OCI-LY3 (cell line): ENCODE data around the gene RYK.

ENCODE experiments used
- H2AFZ ChIP-seq: fragments of 200-600, 300-600 bp; shearing (Covaris generic); 2 replicates; pipeline ENCODE4 v1.6.0; 2014; ENCODE audit warnings: antibody characterized with exemption, low read depth, low read length
- H3K27ac ChIP-seq: fragments of 200-600, 300-600 bp; sonication (generic); 2 replicates; pipeline ENCODE4 v1.5.1; 2014; ENCODE audit warnings: mild to moderate bottlenecking, low read length, moderate library complexity, mixed read lengths
- H3K27me3 ChIP-seq: fragments of 200-600, 300-600 bp; sonication (generic); 2 replicates; pipeline ENCODE4 v1.6.1; 2014; ENCODE audit warnings: low read depth, low read length, mixed read lengths
- H3K36me3 ChIP-seq: fragments of 200-600, 300-600 bp; sonication (generic); replicated peaks from 2 replicates; pipeline ENCODE3; 2014; ENCODE audit warnings: low read depth, low read length, mixed read lengths
- H3K4me1 ChIP-seq: fragments of 300-600, 200-600 bp; sonication (generic); 2 replicates; pipeline ENCODE4 v1.6.1; 2014; ENCODE audit warnings: low read length, mixed read lengths
- H3K4me2 ChIP-seq: fragments of 200-600, 300-600 bp; sonication (generic); 2 replicates; pipeline ENCODE4 v1.6.1; 2014; ENCODE audit warnings: low read length, mixed read lengths
- H3K4me3 ChIP-seq: fragments of 300-600, 200-600 bp; sonication (generic); 2 replicates; pipeline ENCODE4 v1.5.1; 2014; ENCODE audit warnings: antibody characterized with exemption, mild to moderate bottlenecking, low read length, moderate library complexity
- H3K79me2 ChIP-seq: fragments of 300-600, 200-600 bp; shearing (Covaris generic); 2 replicates; pipeline ENCODE4 v1.6.1; 2014; ENCODE audit warnings: mild to moderate bottlenecking, low read length, mixed read lengths
- H3K9ac ChIP-seq: fragments of 300-600, 200-600 bp; shearing (Covaris generic); 2 replicates; pipeline ENCODE4 v1.6.0; 2014; ENCODE audit warnings: mild to moderate bottlenecking, low read length, moderate library complexity
- H3K9me3 ChIP-seq: fragments of 200-600, 300-600 bp; shearing (Covaris generic); 2 replicates; pipeline ENCODE4 v1.6.1; 2014; ENCODE audit warnings: low read length, mixed read lengths; ENCODE audit not compliant: insufficient read depth
- H4K20me1 ChIP-seq: fragments of 200-600, 300-600 bp; sonication (generic); 2 replicates; pipeline ENCODE4 v1.6.1; 2016; ENCODE audit warnings: low read length, mixed read lengths; ENCODE audit not compliant: insufficient read depth
- EZH2phosphoT487 ChIP-seq: fragments of 200-600 bp; shearing (Covaris generic); IDR thresholded peaks from 2 replicates; pipeline ENCODE4 v1.6.1; 2018; ENCODE audit warnings: antibody characterized with exemption, mixed run types, low read depth
- TF ChIP-seq, protein P1 (sequence below): fragments of 200-600, 300-600 bp; sonication (generic); IDR thresholded peaks from 2 replicates; pipeline ENCODE4 v1.5.1; 2014; ENCODE audit warnings: antibody characterized with exemption, low read length, low read depth

RYK gene

DNA sequence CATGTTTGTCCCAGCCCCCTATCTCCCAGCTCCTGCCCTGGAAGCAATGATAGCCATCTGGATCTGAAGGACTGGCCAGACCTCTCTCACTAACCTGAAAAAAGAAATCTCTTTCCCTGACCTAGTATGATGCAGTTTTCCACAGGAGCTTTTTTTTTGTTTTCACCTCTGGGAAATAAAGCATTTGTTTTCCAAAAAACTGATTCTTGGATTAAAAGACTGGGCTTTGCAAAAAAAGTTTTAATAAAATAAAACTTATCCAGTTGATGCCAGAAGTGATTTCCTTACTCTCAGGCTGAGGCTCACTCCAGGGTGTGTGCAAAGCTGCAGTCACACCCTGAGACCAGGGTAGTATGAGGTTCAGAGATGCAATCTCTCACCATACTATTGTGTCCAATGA is 104.0 kb downstream of the RYK start:
- H4K20me1 ChIP-seq, result no peaks in the 10 kb centered on the region
- no peaks in the 10 kb centered on the region for H3K4me1 ChIP-seq
- no peak overlapping the region for H3K4me2 ChIP-seq
- H3K9me3 ChIP-seq, result no peaks in the 10 kb centered on the region
- H3K36me3 ChIP-seq, result no peaks in the 10 kb centered on the region
- H2AFZ ChIP-seq, result no peak overlapping the region
- no peak for TF ChIP-seq EZH2phosphoT487
- TF ChIP-seq, protein P1, sequence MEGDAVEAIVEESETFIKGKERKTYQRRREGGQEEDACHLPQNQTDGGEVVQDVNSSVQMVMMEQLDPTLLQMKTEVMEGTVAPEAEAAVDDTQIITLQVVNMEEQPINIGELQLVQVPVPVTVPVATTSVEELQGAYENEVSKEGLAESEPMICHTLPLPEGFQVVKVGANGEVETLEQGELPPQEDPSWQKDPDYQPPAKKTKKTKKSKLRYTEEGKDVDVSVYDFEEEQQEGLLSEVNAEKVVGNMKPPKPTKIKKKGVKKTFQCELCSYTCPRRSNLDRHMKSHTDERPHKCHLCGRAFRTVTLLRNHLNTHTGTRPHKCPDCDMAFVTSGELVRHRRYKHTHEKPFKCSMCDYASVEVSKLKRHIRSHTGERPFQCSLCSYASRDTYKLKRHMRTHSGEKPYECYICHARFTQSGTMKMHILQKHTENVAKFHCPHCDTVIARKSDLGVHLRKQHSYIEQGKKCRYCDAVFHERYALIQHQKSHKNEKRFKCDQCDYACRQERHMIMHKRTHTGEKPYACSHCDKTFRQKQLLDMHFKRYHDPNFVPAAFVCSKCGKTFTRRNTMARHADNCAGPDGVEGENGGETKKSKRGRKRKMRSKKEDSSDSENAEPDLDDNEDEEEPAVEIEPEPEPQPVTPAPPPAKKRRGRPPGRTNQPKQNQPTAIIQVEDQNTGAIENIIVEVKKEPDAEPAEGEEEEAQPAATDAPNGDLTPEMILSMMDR, result no peak
- H3K4me3 ChIP-seq, result no peak overlapping the region
- no peaks in the 10 kb centered on the region for H3K79me2 ChIP-seq
- H3K27ac ChIP-seq, result no peak overlapping the region
- H3K27me3 ChIP-seq, result no peaks in the 10 kb centered on the region
- H3K9ac ChIP-seq, result no peak overlapping the region

DNA sequence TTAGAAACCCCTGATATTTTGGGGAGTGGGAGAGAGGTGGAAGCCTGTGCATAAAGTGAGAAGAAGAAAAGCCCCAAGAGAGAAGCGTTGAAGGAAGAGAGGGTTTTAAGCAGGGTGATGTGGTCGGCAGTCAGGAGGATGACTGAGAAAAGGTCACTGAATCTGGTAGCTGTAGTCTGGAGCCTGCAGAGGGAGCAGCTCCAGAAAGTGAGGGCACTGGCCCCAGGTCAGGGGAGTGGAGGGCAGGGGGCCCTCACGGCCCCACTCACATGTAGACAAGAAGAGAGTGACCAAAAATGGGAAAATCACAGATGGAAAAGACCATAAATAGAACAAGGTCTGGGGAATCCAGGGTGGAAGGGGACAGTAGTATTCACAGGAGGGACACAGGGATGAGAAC is 105.5 kb downstream of the RYK start:
- Histone ChIP-seq H3K4me2 (no peak overlapping the region), H3K9me3 (no peaks in the 10 kb centered on the region), H2AFZ (no peak overlapping the region), H3K36me3 (no peaks in the 10 kb centered on the region), H3K27ac (no peak overlapping the region), H3K9ac (no peak overlapping the region), H3K4me1 (no peaks in the 10 kb centered on the region), H4K20me1 (no peaks in the 10 kb centered on the region), H3K27me3 (no peaks in the 10 kb centered on the region), H3K4me3 (no peak overlapping the region), H3K79me2 (no peaks in the 10 kb centered on the region)
- TF ChIP-seq, protein P1, result peak; percentile 27
- no peak for TF ChIP-seq EZH2phosphoT487

DNA sequence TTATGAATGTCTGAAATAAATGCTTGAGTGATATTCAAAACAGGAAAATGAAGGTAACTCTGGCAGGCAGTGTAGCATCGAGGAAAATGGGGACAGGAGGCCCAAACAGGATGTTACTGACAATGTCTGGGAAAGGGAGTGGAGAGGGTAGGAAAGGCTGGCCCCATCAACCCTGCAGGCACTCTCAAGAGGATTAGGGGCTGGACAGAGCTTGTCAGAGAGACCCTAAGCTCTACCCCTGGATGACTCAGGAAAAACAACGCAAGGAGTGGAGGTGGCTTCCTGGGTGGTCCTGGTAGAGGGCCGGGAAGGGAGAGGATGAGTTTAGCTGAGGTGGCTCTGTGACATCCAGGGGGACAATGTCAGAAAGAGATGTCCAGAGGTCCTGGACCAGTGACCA is 106.0 kb downstream of the RYK start:
- H3K4me2 ChIP-seq, result no peak overlapping the region
- H3K9ac ChIP-seq, result no peak overlapping the region
- H2AFZ ChIP-seq, result no peak overlapping the region
- H3K4me1 ChIP-seq, result no peaks in the 10 kb centered on the region
- no peaks in the 10 kb centered on the region for H3K36me3 ChIP-seq
- H3K4me3 ChIP-seq, result no peak overlapping the region
- H3K79me2 ChIP-seq, result no peaks in the 10 kb centered on the region
- H4K20me1 ChIP-seq, result no peaks in the 10 kb centered on the region
- H3K27me3 ChIP-seq, result no peaks in the 10 kb centered on the region
- no peak overlapping the region for H3K27ac ChIP-seq
- no peak for TF ChIP-seq EZH2phosphoT487
- TF ChIP-seq, protein P1, result no peak
- H3K9me3 ChIP-seq, result no peaks in the 10 kb centered on the region

DNA sequence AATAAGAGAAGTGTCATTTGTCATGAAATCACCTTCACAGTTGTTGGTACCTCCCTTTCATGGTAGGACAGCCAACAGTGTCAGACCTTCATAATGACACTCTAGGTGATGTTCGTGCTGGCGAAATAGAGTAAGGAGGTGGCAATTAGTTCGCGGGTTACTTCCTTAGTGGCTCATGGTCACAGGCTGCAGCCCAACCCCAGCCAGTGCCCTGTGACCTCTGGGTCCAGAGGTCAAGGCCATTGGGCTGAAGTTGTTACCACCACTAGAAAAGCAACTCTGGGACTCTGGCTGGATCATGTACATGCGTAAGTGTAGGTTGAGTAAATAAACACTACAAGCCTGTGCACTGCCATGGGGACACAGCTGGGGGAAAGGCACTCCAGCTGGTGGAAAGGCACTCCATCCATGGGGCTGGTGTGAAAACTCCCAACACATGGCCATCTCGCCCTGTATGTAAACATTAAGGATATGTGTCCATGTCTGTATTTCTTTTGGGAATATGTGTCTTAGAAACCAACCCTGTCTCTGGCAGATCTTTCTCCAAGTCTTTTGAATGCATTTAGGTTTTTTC is 106.7 kb downstream of the RYK start:
- Histone ChIP-seq H3K4me3 (no peak overlapping the region), H3K4me2 (no peak overlapping the region), H2AFZ (no peak overlapping the region), H3K27ac (no peak overlapping the region), H3K9me3 (no peaks in the 10 kb centered on the region), H3K9ac (no peak overlapping the region), H4K20me1 (no peaks in the 10 kb centered on the region), H3K27me3 (no peaks in the 10 kb centered on the region), H3K4me1 (no peaks in the 10 kb centered on the region), H3K36me3 (no peaks in the 10 kb centered on the region), H3K79me2 (no peaks in the 10 kb centered on the region)
- TF ChIP-seq, protein P1, result no peak
- TF ChIP-seq EZH2phosphoT487, result no peak
